Stimulated activated naive CD8-positive, alpha-beta T cell treated with anti-CD3 and anti-CD28 coated beads, Interleukin-15, amount 100 ng/mL, for 72 hours (primary cell): ENCODE measurements around the gene GRPEL1.

ENCODE experiments used
- ATAC-seq: fragments of 150-1000 bp; cut with Tn5 transposase; 2 replicates; pipeline ENCODE4 v1.10.0; 2021; ENCODE audit warnings: mild to moderate bottlenecking, moderate library complexity
- DNase-seq, 2 donors: peaks; one replicate each; pipeline ENCODE4 v3.0.0; 2021 to 2022
- H3K27ac Mint-ChIP-seq, 2 donors: one replicate each; pipeline ENCODE4 v1.8.0; 2022; ENCODE audit warnings: mild to moderate bottlenecking in 2 of 2, mixed read lengths in 2 of 2, moderate library complexity in 2 of 2
- H3K27me3 Mint-ChIP-seq: one replicate; pipeline ENCODE4 v1.8.0; 2022; ENCODE audit warnings: mixed read lengths
- H3K4me1 Mint-ChIP-seq: one replicate; pipeline ENCODE4 v1.8.0; 2022; ENCODE audit warnings: mild to moderate bottlenecking, mixed read lengths
- H3K4me3 Mint-ChIP-seq, 2 donors: one replicate each; pipeline ENCODE4 v1.8.0; 2022; ENCODE audit warnings: mild to moderate bottlenecking in 2 of 2, mixed read lengths in 2 of 2, moderate library complexity in 1 of 2
- H3K9me3 Mint-ChIP-seq, 2 donors: one replicate each; pipeline ENCODE4 v1.8.0; 2022; ENCODE audit warnings: mixed read lengths in 2 of 2

The GRPEL1 gene

DNA sequence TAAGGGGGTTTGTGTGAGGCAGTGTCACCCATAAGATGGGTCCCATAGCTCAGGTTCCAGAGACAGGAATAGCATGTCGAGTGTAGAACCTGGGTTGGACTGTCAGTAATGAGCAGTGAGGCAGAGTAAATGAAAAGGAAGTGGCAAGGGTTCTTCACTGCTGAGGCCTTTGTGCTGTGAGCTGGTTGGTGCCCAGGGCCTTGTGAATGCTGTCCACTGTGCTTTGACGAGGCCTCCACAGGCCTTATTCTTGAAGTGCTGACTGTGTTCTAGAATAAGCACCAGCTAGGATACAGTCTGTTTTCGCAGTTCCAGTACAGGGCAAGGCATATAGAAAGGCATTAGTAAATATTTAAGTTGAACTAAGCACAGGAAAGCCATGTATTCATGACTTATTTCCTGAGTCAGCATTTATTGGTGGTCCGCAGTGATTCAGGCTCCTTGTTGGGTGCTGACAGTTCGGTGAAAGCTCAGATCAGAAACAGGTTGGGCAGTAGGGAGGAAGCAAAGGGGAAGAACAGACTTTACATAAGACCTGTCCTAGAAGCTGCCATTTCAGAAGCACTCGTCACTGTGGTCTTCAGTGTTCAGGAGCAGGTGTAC is 50.3 kb downstream of the GRPEL1 start:
- ATAC-seq (no peak), DNase-seq (no peak)
- H3K4me1 Mint-ChIP-seq, result peaks cover 11% of the 10 kb centered on the region
- H3K9me3 Mint-ChIP-seq, result no peaks in the 10 kb centered on the region
- peak overlapping the region in 1 of 2 donors; percentile 14 for H3K27ac Mint-ChIP-seq
- no peak overlapping the region for H3K4me3 Mint-ChIP-seq
- no peaks in the 10 kb centered on the region for H3K27me3 Mint-ChIP-seq

DNA sequence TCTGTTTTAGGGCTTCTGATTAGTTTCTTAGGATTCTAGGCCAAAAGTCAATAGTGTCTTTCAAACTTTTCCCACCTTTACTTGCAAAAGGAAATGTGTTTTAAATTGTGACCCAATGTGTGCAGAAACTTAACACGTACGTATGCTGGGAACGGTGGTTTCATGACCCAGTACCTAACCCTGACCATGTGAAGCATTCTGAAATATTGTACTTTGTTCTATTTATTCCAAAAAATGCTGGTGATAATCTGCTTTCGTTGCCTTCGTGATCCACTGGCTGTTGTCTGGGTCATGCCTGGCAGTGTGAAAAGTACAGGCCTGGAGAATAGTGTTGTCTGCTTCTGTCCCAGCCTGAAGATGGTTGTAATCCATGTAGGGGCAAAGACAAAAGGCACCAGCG is 51.4 kb downstream of the GRPEL1 start:
- ATAC-seq (no peak), DNase-seq (no peak)
- H3K4me3 Mint-ChIP-seq, result no peak overlapping the region
- H3K9me3 Mint-ChIP-seq, result no peaks in the 10 kb centered on the region
- H3K4me1 Mint-ChIP-seq, result peaks cover 11% of the 10 kb centered on the region
- H3K27me3 Mint-ChIP-seq, result no peaks in the 10 kb centered on the region
- H3K27ac Mint-ChIP-seq, result peak overlapping the region; percentile 46 to 54

DNA sequence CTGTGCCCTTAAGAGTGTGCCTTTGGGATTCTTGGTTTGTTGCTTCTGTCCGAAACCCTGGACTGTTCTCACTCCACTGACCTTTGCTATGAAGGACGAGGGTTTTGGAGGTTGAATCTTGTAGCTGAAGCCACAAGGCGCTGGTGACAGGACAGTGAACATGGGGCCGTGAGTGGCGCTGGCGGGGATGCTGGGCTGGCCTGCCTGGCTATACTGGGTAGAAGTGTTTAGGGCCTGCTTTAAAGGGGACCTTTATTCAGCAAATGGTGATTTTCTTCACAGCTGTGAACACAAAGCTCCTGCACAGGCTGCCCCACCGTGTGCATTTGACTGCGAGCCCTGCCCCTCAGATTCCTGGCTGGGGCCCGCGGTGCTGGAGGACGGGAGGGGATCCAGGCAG is 51.8 kb downstream of the GRPEL1 start:
- Mint-ChIP-seq H3K27ac (no peak overlapping the region), H3K9me3 (no peaks in the 10 kb centered on the region), H3K4me1 (peaks cover 11% of the 10 kb centered on the region), H3K27me3 (no peaks in the 10 kb centered on the region), H3K4me3 (no peak overlapping the region)
- DNase-seq (no peak), ATAC-seq (no peak)

DNA sequence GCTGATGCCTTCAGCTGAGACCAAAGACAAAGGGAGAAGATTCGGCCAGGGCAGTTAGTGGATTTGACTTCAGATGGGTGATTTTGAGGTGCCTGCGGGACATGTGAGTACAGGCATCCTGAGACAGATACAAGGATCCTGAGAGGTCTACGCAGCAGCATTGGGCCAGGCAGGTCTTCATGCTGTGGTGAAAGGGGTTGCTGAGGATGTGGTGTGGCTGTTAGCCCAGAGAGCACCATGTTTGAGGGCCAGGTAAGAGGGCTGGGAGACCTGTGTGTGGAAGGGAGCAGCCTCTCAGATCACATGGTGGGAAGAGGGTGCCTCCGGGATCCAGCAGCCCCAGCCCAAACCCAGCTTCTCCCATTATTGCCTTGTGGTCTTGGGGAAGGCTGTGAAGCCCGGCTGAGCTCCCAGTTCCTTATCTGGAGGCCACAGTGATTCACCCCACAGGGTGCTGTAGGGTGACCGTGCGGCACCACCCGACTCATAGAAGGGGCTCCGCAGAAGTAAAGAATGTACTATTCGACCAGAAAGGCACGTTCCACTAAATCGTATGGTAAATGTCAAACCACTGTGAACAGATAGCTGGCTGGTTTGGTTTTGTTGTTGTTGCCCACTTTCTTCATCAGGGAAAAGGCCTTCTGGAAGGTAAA is 52.4 kb downstream of the GRPEL1 start:
- Mint-ChIP-seq H3K27me3 (no peaks in the 10 kb centered on the region), H3K9me3 (no peaks in the 10 kb centered on the region), H3K4me3 (no peak overlapping the region), H3K27ac (peak overlapping the region; percentile 69 to 77), H3K4me1 (peaks cover 11% of the 10 kb centered on the region)
- no peak for ATAC-seq
- no peak for DNase-seq

DNA sequence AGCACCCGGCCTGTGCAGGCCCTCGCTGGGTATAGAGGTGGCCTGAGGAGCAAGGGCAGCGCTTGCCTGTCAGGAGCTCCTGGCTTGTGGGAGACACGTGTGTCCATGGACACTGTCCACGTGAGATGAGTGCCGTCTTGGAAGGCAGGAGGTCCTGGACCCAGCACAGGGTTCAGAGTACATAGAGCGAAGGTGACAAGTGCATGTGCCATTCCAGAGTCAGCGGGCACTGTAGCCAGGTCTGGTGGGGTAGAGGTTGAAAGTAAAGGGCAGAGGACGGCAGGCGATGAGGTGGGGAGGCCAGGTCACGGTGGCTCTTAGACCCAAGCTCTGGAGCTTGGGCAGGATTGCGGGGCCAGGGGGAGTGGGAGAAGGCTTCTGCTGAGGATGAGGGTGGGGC is 53.0 kb downstream of the GRPEL1 start:
- DNase-seq (no peak), ATAC-seq (no peak)
- Mint-ChIP-seq H3K4me1 (peaks cover 11% of the 10 kb centered on the region), H3K4me3 (no peak overlapping the region), H3K9me3 (no peaks in the 10 kb centered on the region), H3K27me3 (no peaks in the 10 kb centered on the region), H3K27ac (peak overlapping the region; percentile 69 to 77)

DNA sequence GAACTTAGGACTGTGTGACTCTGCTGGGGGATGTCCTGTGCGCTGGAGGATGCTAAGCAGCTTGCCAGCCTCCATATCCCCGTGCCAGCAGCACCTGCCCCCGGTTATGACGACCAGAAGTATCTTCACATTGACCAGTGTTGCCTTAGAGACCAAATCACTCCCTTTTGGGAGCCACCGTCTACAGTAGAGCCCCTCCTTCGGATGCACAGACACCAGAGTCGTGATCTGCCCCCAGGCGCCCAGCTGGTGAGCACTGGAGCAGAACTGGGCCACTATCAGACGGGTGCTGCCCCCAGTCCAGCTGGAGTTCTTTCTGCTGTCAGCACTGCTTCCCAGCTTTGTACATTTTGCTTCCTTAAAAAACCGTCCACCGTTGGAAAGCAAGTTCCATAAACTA is 54.7 kb downstream of the GRPEL1 start:
- H3K4me1 Mint-ChIP-seq, result peaks cover 13% of the 10 kb centered on the region
- DNase-seq (no peak), ATAC-seq (no peak)
- peak overlapping the region; percentile 25 to 91 for H3K27ac Mint-ChIP-seq
- no peak overlapping the region for H3K4me3 Mint-ChIP-seq
- H3K9me3 Mint-ChIP-seq, result no peaks in the 10 kb centered on the region
- no peaks in the 10 kb centered on the region for H3K27me3 Mint-ChIP-seq

DNA sequence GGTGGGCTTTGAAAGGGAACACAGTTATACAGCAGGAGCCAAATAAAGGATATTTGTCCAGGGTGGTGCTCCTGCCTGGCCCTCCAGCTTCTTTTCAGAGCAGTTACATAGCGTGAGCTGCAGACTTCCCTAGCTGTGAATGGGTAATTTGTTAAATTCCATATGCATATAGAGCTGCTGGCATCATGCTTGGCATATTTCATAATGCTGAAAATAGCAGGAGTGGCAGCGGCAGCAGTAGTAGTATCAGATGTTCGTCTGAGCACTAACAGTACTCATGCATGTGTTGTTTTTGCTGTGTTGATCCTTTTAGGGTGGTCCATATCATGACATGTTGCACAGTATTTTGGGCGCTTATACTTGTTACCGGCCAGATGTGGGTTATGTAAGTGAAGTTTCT is 58.3 kb downstream of the GRPEL1 start:
- H3K27me3 Mint-ChIP-seq, result no peaks in the 10 kb centered on the region
- H3K9me3 Mint-ChIP-seq, result no peaks in the 10 kb centered on the region
- H3K27ac Mint-ChIP-seq, result no peak overlapping the region
- peaks cover 25% of the 10 kb centered on the region for H3K4me1 Mint-ChIP-seq
- DNase-seq (no peak), ATAC-seq (no peak)
- H3K4me3 Mint-ChIP-seq, result no peak overlapping the region
